Spleen (tissue), 11 donors: ENCODE measurements around the gene SNRPD1. TPM values are rescaled to one million over a fixed set of nuclear protein-coding genes. Genes with fewer than 3 reads are reported as not detected.
"Not testable (repeated sequence)": the region's sequence is repeated elsewhere in the genome, so short reads cannot be mapped to it uniquely, and the experiment has no call there.

Experiments used
- DNase-seq: peaks from one replicate; pipeline ENCODE4 v3.0.0-alpha.2; 2020
- H3K27ac ChIP-seq, 8 donors: fragments of 200-600 bp; sonication (generic) in 7 of 8; 1 replicate in 4 of 8; 2 replicates in 4 of 8; pipeline versions ENCODE4 v1.5.0 to v1.8.0; 2016 to 2021; ENCODE audit warnings: inconsistent platforms in 4 of 8, mild to moderate bottlenecking in 4 of 8, moderate library complexity in 1 of 8
- H3K27me3 ChIP-seq, 7 donors: fragments of 200-600 bp; sonication (generic) in 6 of 7; replicated peaks in 1 of 7; 1 replicate in 4 of 7; 2 replicates in 3 of 7; pipeline versions ENCODE4 v1.5.0 to v1.8.0; 2016 to 2021; ENCODE audit warnings: inconsistent platforms in 3 of 7, mild to moderate bottlenecking in 1 of 7
- H3K36me3 ChIP-seq, 6 donors: fragments of 200-600 bp; sonication (generic) in 5 of 6; 1 replicate in 4 of 6; 2 replicates in 2 of 6; pipeline versions ENCODE4 v1.5.0 to v1.8.0; 2016 to 2021; ENCODE audit warnings: inconsistent platforms in 2 of 6
- H3K4me1 ChIP-seq, 6 donors: fragments of 200-600 bp; sonication (generic) in 5 of 6; 1 replicate in 3 of 6; 2 replicates in 3 of 6; pipeline versions ENCODE4 v1.5.0 to v1.8.0; 2016 to 2021; ENCODE audit warnings: inconsistent platforms in 3 of 6
- H3K4me3 ChIP-seq, 8 donors: fragments of 200-600 bp; sonication (generic) in 7 of 8; 1 replicate in 4 of 8; 2 replicates in 4 of 8; pipeline versions ENCODE4 v1.5.0 to v1.8.0; 2016 to 2021; ENCODE audit warnings: inconsistent platforms in 4 of 8, mild to moderate bottlenecking in 4 of 8, moderate library complexity in 2 of 8
- H3K9me3 ChIP-seq, 8 donors: fragments of 200-600 bp; sonication (generic) in 7 of 8; 1 replicate in 4 of 8; 2 replicates in 4 of 8; pipeline versions ENCODE4 v1.5.0 to v1.8.0; 2016 to 2021; ENCODE audit warnings: inconsistent platforms in 4 of 8
- CTCF ChIP-seq, 11 experiments: fragments of 200-600 bp in 7 of 11; fragments of 450-650 bp in 4 of 11; sonication (generic) in 4 of 11; IDR thresholded peaks in 8 of 11; conservative IDR thresholded peaks in 3 of 11; 1 replicate in 7 of 11; 2 replicates in 4 of 11; pipeline versions ENCODE4 v1.4.0 to v1.8.0; 2016 to 2021; ENCODE audit warnings: antibody characterized with exemption in 11 of 11, inconsistent platforms in 4 of 11, mild to moderate bottlenecking in 1 of 11
- POLR2A ChIP-seq, 3 donors: fragments of 450-650 bp; IDR thresholded peaks; one replicate each; pipeline ENCODE4 v1.5.1; 2017; ENCODE audit warnings: antibody characterized with exemption in 3 of 3, mild to moderate bottlenecking in 1 of 3
- POLR2AphosphoS5 ChIP-seq, 3 donors: sonication (generic); formaldehyde crosslinking; IDR thresholded peaks; one replicate each; pipeline ENCODE4 v1.5.1; 2017; ENCODE audit warnings: antibody characterized with exemption in 3 of 3
- WGBS, 5 donors: extraction: QIAGEN DNeasy Blood & Tissue Kit in 3 of 5; methylation state at CpG; one replicate each; pipeline versions ENCODE4 v1.1.5 to v1.1.7; 2013 to 2018; 5-methylcytosine and 5-hydroxymethylcytosine counted together
- intact Hi-C: fragments of 100-400 bp; cut with DNase I; formaldehyde crosslinking; loops from one replicate; pipeline ENCODE4 v1.15.0; 2023; ENCODE audit warnings: low total_unique reads
- polyA plus RNA-seq, 3 donors: library from polyadenylated mRNA; stranded (reverse); fragments of 200-250 nt; gene quantifications; one replicate each; pipeline ENCODE4 v1.2.1, GENCODE V29; 2013
- total RNA-seq, 7 donors: library from RNA; depleted of rRNA in 3 of 7; stranded (reverse); fragments of >200 nt in 3 of 7; fragmentation: NEBNext Ultra II Directional in 4 of 7; extraction: Animal tissue kit (Norgen Biotek cat#: 25700) in 4 of 7; gene quantifications; one replicate each; pipeline versions ENCODE4 v1.1.0 to v1.2.1, GENCODE V29; 2016 to 2021
- donor health status: healthy with polysubstance abuse.
- donor health status: DM: no; HTN: no; CAD: no; lungs with moderate emphysema.
- donor health status: DM: no; HTN: no; CAD: no.
- donor health status: Bipolar disorder and iron deficiency.
- donor health status: healthy.
- donor health status: DM: no; HTN: no; CAD: no.
- donor health status: DM: yes; HTN: yes; CAD: no.

Gene SNRPD1
- total and polyA plus RNA-seq, 10 donors, result 5.6 to 52.6 (median 27.8) TPM

- Histone ChIP-seq H3K4me3 (peak overlapping the region in 1 of 8 donors; percentile 15), H3K36me3 (no peaks in the 10 kb centered on the region), H3K27ac (peak overlapping the region in 7 of 8 donors; percentile 97 to 100 (median 99)), H3K9me3 (no peaks in the 10 kb centered on the region), H3K4me1 (peaks cover 10 to 58% (median 40%) of the 10 kb centered on the region in 6 donors), H3K27me3 (no peaks in the 10 kb centered on the region)
- WGBS, 5 donors, result 25 to 49% (median 46%) methylated on average over 5 of the region's 5 CpGs
- DNase-seq, result no peak
- intact Hi-C loops, result no loop called here
- TF ChIP-seq POLR2A (IDR thresholded peaks at IDR 0.05) (no peak), POLR2AphosphoS5 (IDR thresholded peaks at IDR 0.05) (no peak), CTCF (IDR thresholded peaks at IDR 0.05 in 8 of 11, conservative IDR thresholded peaks at IDR 0.05 in 3 of 11) (no peak)
These were observed 9.9 kb upstream of the SNRPD1 start for GRCh38 chr18:21602299-21602587.

- no peak for DNase-seq
- Histone ChIP-seq H3K9me3 (no peaks in the 10 kb centered on the region), H3K27ac (peak overlapping the region in 7 of 8 donors; percentile 16 to 71 (median 48)), H3K4me1 (peaks cover 0 to 33% (median 17%) of the 10 kb centered on the region in 6 donors), H3K27me3 (no peaks in the 10 kb centered on the region), H3K4me3 (no peak overlapping the region), H3K36me3 (no peaks in the 10 kb centered on the region)
- intact Hi-C loops, result no loop called here
- whole genome bisulfite sequencing, 5 donors, result 30 to 56% (median 46%) methylated on average over 2 of the region's 2 CpGs
- TF ChIP-seq POLR2AphosphoS5 (IDR thresholded peaks at IDR 0.05) (no peak), CTCF (IDR thresholded peaks at IDR 0.05 in 8 of 11, conservative IDR thresholded peaks at IDR 0.05 in 3 of 11) (no peak), POLR2A (IDR thresholded peaks at IDR 0.05) (no peak)
These were observed 7.4 kb upstream of the SNRPD1 start for GRCh38 chr18:21604671-21605070.

GRCh38 chr18:21605213-21605612, 6.9 kb upstream of the SNRPD1 start:
- H3K27ac ChIP-seq, result peak overlapping the region in 7 of 8 donors; percentile 16 to 71 (median 48)
- intact Hi-C loops, result no loop called here
- peaks cover 0 to 32% (median 17%) of the 10 kb centered on the region in 6 donors for H3K4me1 ChIP-seq
- no peak for TF ChIP-seq POLR2A (IDR thresholded peaks at IDR 0.05)
- no peak for TF ChIP-seq CTCF (IDR thresholded peaks at IDR 0.05 in 8 of 11, conservative IDR thresholded peaks at IDR 0.05 in 3 of 11)
- DNase-seq, result no peak
- no peaks in the 10 kb centered on the region for H3K9me3 ChIP-seq
- H3K4me3 ChIP-seq, result no peak overlapping the region
- H3K36me3 ChIP-seq, result no peaks in the 10 kb centered on the region
- H3K27me3 ChIP-seq, result no peaks in the 10 kb centered on the region

- Histone ChIP-seq H3K4me3 (peak overlapping the region; percentile 70 to 96 (median 88)), H3K36me3 (peaks cover 0 to 26% (median under 1%) of the 10 kb centered on the region in 6 donors), H3K27ac (peak overlapping the region; percentile 73 to 89 (median 86)), H3K4me1 (peaks cover 9 to 43% (median 27%) of the 10 kb centered on the region in 6 donors)
- H3K27me3 ChIP-seq, H3K9me3 ChIP-seq, DNase-seq: not testable (repeated sequence)
- intact Hi-C loops, result loop anchor here (10.0 kb wide), 1 partner anchor 133 kb away; the partner anchor contains the start of gene MIB1
- WGBS, 5 donors, result 56 to 75% (median 65%) methylated on average over 28 to 30 of the region's 30 CpGs
These were observed 551 bp upstream of the SNRPD1 start for GRCh38 chr18:21611401-21612124.

- 91 to 97% (median 94%) methylated on average over 9 of the region's 9 CpGs for WGBS, 5 donors
- intact Hi-C loops, DNase-seq, H3K9me3 ChIP-seq, H3K27me3 ChIP-seq, H3K4me3 ChIP-seq, H3K27ac ChIP-seq: not testable (repeated sequence)
- H3K4me1 ChIP-seq, result peaks cover 0 to 26% (median 2%) of the 10 kb centered on the region in 6 donors
- peaks cover 0 to 86% (median 52%) of the 10 kb centered on the region in 6 donors for H3K36me3 ChIP-seq
These were observed 9.5 kb downstream of the SNRPD1 start for GRCh38 chr18:21621640-21622039.
